Neural cell (in vitro differentiated cells): ENCODE results near the gene MAB21L3. TPM values are rescaled to one million over a fixed set of nuclear protein-coding genes. Genes with fewer than 3 reads are reported as not detected.

Experiments used
- H2AFZ ChIP-seq: fragments of 200-600, 300-800 bp; sonication (generic), shearing (Covaris generic); 2 replicates; pipeline ENCODE4 v1.6.0; 2014; ENCODE audit warnings: low read depth, mild to moderate bottlenecking, antibody characterized with exemption, low read length, moderate library complexity
- H3F3A ChIP-seq: fragments of 200-600 bp; shearing (Covaris generic); 2 replicates; pipeline ENCODE4 v1.6.1; 2016; ENCODE audit warnings: mild to moderate bottlenecking, moderate library complexity, mixed read lengths, antibody characterized with exemption, low read length; ENCODE audit not compliant: insufficient read depth, poor library complexity, severe bottlenecking
- H3K27ac ChIP-seq: fragments of 200-600, 300-800 bp; sonication (generic), shearing (Covaris generic); 2 replicates; pipeline ENCODE4 v1.5.1; 2014; ENCODE audit warnings: mild to moderate bottlenecking, low read length, moderate library complexity
- H3K27me3 ChIP-seq: fragments of 300-800, 200-600 bp; sonication (generic), shearing (Covaris generic); 2 replicates; pipeline ENCODE4 v1.6.0; 2014; ENCODE audit warnings: mild to moderate bottlenecking, low read depth, low read length, moderate library complexity; ENCODE audit not compliant: insufficient read depth
- H3K36me3 ChIP-seq: fragments of 300-800, 200-600 bp; sonication (generic), shearing (Covaris generic); 2 replicates; pipeline ENCODE4 v1.5.1; 2014; ENCODE audit warnings: mild to moderate bottlenecking, antibody characterized with exemption, low read length, moderate library complexity; ENCODE audit not compliant: insufficient read depth
- H3K4me2 ChIP-seq: fragments of 300-800, 200-600 bp; sonication (generic), shearing (Covaris generic); 2 replicates; pipeline ENCODE4 v1.6.0; 2014; ENCODE audit warnings: mild to moderate bottlenecking, low read length
- H3K4me3 ChIP-seq: fragments of 300-800, 200-600 bp; sonication (generic), shearing (Covaris generic); 2 replicates; pipeline ENCODE4 v1.5.1; 2014; ENCODE audit warnings: mild to moderate bottlenecking, low read length, moderate library complexity
- H3K79me2 ChIP-seq: fragments of 200-600 bp; shearing (Covaris generic); replicated peaks from 2 replicates; pipeline ENCODE4 v1.6.0; 2014; ENCODE audit warnings: mild to moderate bottlenecking, low read length, moderate library complexity; ENCODE audit not compliant: insufficient read depth
- H3K9ac ChIP-seq: fragments of 300-800, 200-600 bp; sonication (generic), shearing (Covaris generic); 2 replicates; pipeline ENCODE4 v1.6.1; 2016; ENCODE audit warnings: mild to moderate bottlenecking, low read length, mixed read lengths
- H3K9me2 ChIP-seq: fragments of 200-600 bp; shearing (Covaris generic); 2 replicates; pipeline ENCODE4 v1.6.1; 2016; ENCODE audit warnings: mild to moderate bottlenecking, low read length, mixed read lengths; ENCODE audit not compliant: insufficient read depth
- H3K9me3 ChIP-seq: fragments of 200-600, 300-800 bp; sonication (generic), shearing (Covaris generic); 2 replicates; pipeline ENCODE4 v1.6.1; 2016; ENCODE audit warnings: mild to moderate bottlenecking, mixed run types, low read length, moderate library complexity, mixed read lengths
- H4K20me1 ChIP-seq: fragments of 200-600 bp; shearing (Covaris generic); 2 replicates; pipeline ENCODE4 v1.6.1; 2016; ENCODE audit warnings: mild to moderate bottlenecking, mixed run types; ENCODE audit not compliant: insufficient read depth
- CTCF ChIP-seq: fragments of 450-650 bp; IDR thresholded peaks from 2 replicates; pipeline ENCODE4 v1.5.1; 2014; ENCODE audit warnings: antibody characterized with exemption, mild to moderate bottlenecking, moderate library complexity; ENCODE audit not compliant: poor library complexity, severe bottlenecking
- EP300 ChIP-seq: fragments of 450-650 bp; conservative IDR thresholded peaks from 2 replicates; pipeline ENCODE4 v1.6.1; 2014; ENCODE audit warnings: antibody characterized with exemption, mild to moderate bottlenecking, moderate library complexity; ENCODE audit not compliant: poor library complexity, severe bottlenecking
- EZH2 ChIP-seq: fragments of 200-600, 300-800 bp; shearing (Covaris generic), sonication (generic); IDR thresholded peaks from 2 replicates; pipeline ENCODE4 v1.6.1; 2014; ENCODE audit warnings: antibody characterized with exemption, low read length, borderline replicate concordance, mild to moderate bottlenecking; ENCODE audit not compliant: insufficient read depth, poor library complexity, severe bottlenecking
- MXI1 ChIP-seq: fragments of 450-650 bp; conservative IDR thresholded peaks from 2 replicates; pipeline ENCODE4 v1.6.1; 2014; ENCODE audit warnings: antibody characterized with exemption, mild to moderate bottlenecking; ENCODE audit not compliant: poor library complexity, severe bottlenecking
- POLR2AphosphoS5 ChIP-seq: IDR thresholded peaks from 2 replicates; pipeline ENCODE4 v1.6.1; 2012
- RAD21 ChIP-seq: fragments of 450-650 bp; conservative IDR thresholded peaks from 2 replicates; pipeline ENCODE4 v1.6.1; 2014; ENCODE audit warnings: antibody characterized with exemption, mild to moderate bottlenecking, moderate library complexity
- REST ChIP-seq: IDR thresholded peaks from 2 replicates; pipeline ENCODE4 v1.6.1; 2012; ENCODE audit warnings: borderline replicate concordance
- SMC3 ChIP-seq: fragments of 450-650 bp; conservative IDR thresholded peaks from 2 replicates; pipeline ENCODE4 v1.6.1; 2014; ENCODE audit warnings: antibody characterized with exemption, mild to moderate bottlenecking, moderate library complexity; ENCODE audit not compliant: poor library complexity
- TAF1 ChIP-seq: IDR thresholded peaks from 2 replicates; pipeline ENCODE4 v1.6.1; 2012; ENCODE audit warnings: low read depth
- polyA plus RNA-seq: library from polyadenylated mRNA; depleted of rRNA; stranded (reverse); fragments of >200 nt; gene quantifications from 2 replicates; pipeline ENCODE4 v1.2.3, GENCODE V29; 2014

Gene MAB21L3
- polyA plus RNA-seq, 1 donor from 2014 or later: not detected

DNA sequence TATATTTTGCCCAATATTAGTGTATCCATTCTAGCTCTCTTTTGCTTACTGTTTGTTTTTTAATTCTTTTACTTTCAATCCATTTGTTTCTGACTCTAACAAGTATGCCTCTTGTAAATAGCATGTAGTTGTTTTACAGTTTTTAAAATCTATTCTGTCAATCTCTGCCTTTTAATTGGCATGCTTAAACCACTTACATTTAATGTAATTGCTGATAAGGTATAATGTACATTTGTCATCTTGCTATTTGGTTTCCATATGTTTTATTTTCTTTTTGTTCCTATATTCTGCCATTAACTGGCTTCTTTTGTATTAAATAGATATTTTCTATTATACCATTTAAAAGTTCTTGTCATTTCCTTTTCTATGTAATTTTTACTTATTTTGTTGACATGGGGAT, 16.2 kb upstream of the MAB21L3 start:
- H3K4me2 ChIP-seq: no peak overlapping the region
- no peaks in the 10 kb centered on the region for H3K36me3 ChIP-seq
- no peak overlapping the region for H3K4me3 ChIP-seq
- H3K27me3 ChIP-seq: no peaks in the 10 kb centered on the region
- H3K9me3 ChIP-seq: no peaks in the 10 kb centered on the region
- no peak overlapping the region for H3K9ac ChIP-seq
- H3K79me2 ChIP-seq: no peaks in the 10 kb centered on the region
- H2AFZ ChIP-seq: no peak overlapping the region
- no peak overlapping the region for H3K27ac ChIP-seq
- no peak for TF ChIP-seq SMC3
- no peak for TF ChIP-seq EP300
- TF ChIP-seq MXI1: no peak
- no peak for TF ChIP-seq REST
- TF ChIP-seq EZH2: no peak
- no peak for TF ChIP-seq POLR2AphosphoS5
- TF ChIP-seq TAF1: no peak
- H3F3A ChIP-seq: no peaks in the 10 kb centered on the region
- no peaks in the 10 kb centered on the region for H4K20me1 ChIP-seq
- H3K9me2 ChIP-seq: no peaks in the 10 kb centered on the region

DNA sequence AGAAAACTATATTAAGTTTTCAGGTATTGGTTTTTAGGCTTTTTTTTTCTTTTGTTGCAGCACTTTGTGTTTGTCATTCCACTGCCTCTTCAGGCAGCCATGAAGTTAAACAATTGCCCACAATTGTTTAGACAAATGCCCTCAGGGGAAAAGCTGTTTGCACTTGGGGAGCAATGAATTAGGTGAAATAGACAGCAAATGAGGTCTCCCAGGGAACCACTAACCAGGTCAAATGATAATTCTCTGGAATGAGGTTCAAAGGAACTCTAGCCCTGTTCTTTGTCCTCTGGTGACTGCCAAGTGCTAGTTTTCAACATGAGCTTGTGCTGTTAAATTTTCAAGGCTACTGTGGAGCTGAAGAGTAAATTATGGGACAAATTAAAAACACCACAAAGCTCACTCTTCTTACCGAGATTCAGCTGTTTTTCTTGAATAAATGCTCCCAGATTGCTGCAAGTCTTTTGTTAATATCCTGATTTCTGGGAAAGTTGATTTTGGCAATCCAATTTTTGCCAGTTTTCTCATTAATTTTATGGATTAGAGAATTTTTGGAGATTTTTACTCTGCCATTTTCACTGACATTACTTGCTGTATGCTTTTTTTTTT, 15.1 kb upstream of the MAB21L3 start:
- Histone ChIP-seq H3K4me2 (no peak overlapping the region), H3K9me3 (no peaks in the 10 kb centered on the region), H3K9me2 (no peaks in the 10 kb centered on the region), H3K27me3 (no peaks in the 10 kb centered on the region), H3F3A (no peaks in the 10 kb centered on the region), H4K20me1 (no peaks in the 10 kb centered on the region), H3K36me3 (no peaks in the 10 kb centered on the region), H3K9ac (no peak overlapping the region), H3K27ac (no peak overlapping the region), H2AFZ (no peak overlapping the region), H3K79me2 (no peaks in the 10 kb centered on the region), H3K4me3 (no peak overlapping the region)
- no peak for TF ChIP-seq RAD21
- TF ChIP-seq MXI1: no peak
- TF ChIP-seq SMC3: no peak
- no peak for TF ChIP-seq POLR2AphosphoS5

GRCh38 chr1:116097626-116098025, 13.6 kb upstream of the MAB21L3 start:
- Histone ChIP-seq H2AFZ (no peak overlapping the region), H3K4me2 (no peak overlapping the region), H3K79me2 (no peaks in the 10 kb centered on the region), H3K27ac (no peak overlapping the region), H3F3A (no peaks in the 10 kb centered on the region), H3K36me3 (no peaks in the 10 kb centered on the region), H3K27me3 (no peaks in the 10 kb centered on the region), H3K9me3 (no peaks in the 10 kb centered on the region), H4K20me1 (no peaks in the 10 kb centered on the region), H3K9ac (no peak overlapping the region), H3K9me2 (no peaks in the 10 kb centered on the region), H3K4me3 (no peak overlapping the region)
- TF ChIP-seq TAF1: no peak
- TF ChIP-seq EP300: no peak
- TF ChIP-seq EZH2: no peak
- TF ChIP-seq SMC3: no peak
- no peak for TF ChIP-seq MXI1
- no peak for TF ChIP-seq CTCF
- TF ChIP-seq POLR2AphosphoS5: no peak
- TF ChIP-seq RAD21: no peak
- no peak for TF ChIP-seq REST
